H1 (cell line): ENCODE data around the gene TMEM106C. TPM values are rescaled to one million over a fixed set of nuclear protein-coding genes. Genes with fewer than 3 reads are reported as not detected.

Source experiments
- CTCF ChIA-PET: fragments of 300-600 bp; sonication (Branson Sonifier 250); formaldehyde crosslinking; loops from one replicate; lab custom pipeline; 2021; ENCODE audit not compliant: partially characterized antibody; lab: Charles Lee
- POLR2A ChIA-PET: fragments of 300-600 bp; sonication (Branson Sonifier 250); formaldehyde crosslinking; loops from one replicate; lab custom pipeline; 2021; ENCODE audit warnings: inconsistent platforms; ENCODE audit not compliant: partially characterized antibody; lab: Charles Lee
- DNase-seq, 2 experiments: peaks; one replicate each; pipeline versions ENCODE4 v3.0.0 to v3.0.0-alpha.2; 2010 to 2022; ENCODE audit warnings: low spot score in 2 of 2, low read depth in 1 of 2, mixed read lengths in 1 of 2
- FAIRE-seq: peaks from 2 replicates; lab custom pipeline; 2011; peaks lifted over from hg19 to GRCh38; lab: Jason Lieb, UNC
- H2AFZ ChIP-seq: 2 replicates; pipeline ENCODE4 v1.8.1; 2012; ENCODE audit warnings: low read length, inconsistent platforms
- H2AK5ac ChIP-seq: 2 replicates; pipeline ENCODE4 v1.6.1; 2013; ENCODE audit warnings: low read depth, low read length
- H2BK120ac ChIP-seq: replicated peaks from 2 replicates; pipeline ENCODE3; 2013; ENCODE audit warnings: low read depth, low read length, inconsistent platforms
- H2BK12ac ChIP-seq: 2 replicates; pipeline ENCODE4 v1.6.1; 2013; ENCODE audit warnings: low read depth, low read length
- H2BK15ac ChIP-seq: 2 replicates; pipeline ENCODE4 v1.6.1; 2013; ENCODE audit warnings: low read length
- H2BK20ac ChIP-seq: 2 replicates; pipeline ENCODE4 v1.6.1; 2013; ENCODE audit warnings: low read length
- H2BK5ac ChIP-seq: 2 replicates; pipeline ENCODE4 v1.6.1; 2013; ENCODE audit warnings: low read depth, low read length
- H3K14ac ChIP-seq: 2 replicates; pipeline ENCODE4 v1.6.1; 2013; ENCODE audit warnings: inconsistent platforms; ENCODE audit not compliant: insufficient read length
- H3K18ac ChIP-seq: 2 replicates; pipeline ENCODE4 v1.6.1; 2013; ENCODE audit warnings: low read length; ENCODE audit errors: extremely low read depth
- H3K23ac ChIP-seq: 2 replicates; pipeline ENCODE4 v1.6.1; 2013; ENCODE audit warnings: inconsistent platforms; ENCODE audit not compliant: insufficient read length
- H3K23me2 ChIP-seq: 2 replicates; pipeline ENCODE4 v1.6.1; 2013; ENCODE audit warnings: low read depth, low read length
- H3K27ac ChIP-seq: 2 replicates; pipeline ENCODE4 v1.6.1; 2011; ENCODE audit warnings: low read depth, low read length, inconsistent platforms
- H3K27me3 ChIP-seq, 4 experiments: replicated peaks in 1 of 4; 1 replicate in 1 of 4; 2 replicates in 3 of 4; pipeline versions ENCODE4 v1.6.1 to v1.8.1; 2011 to 2013; ENCODE audit warnings: low read length in 3 of 4, mild to moderate bottlenecking in 3 of 4, inconsistent platforms in 2 of 4, mixed read lengths in 2 of 4, moderate library complexity in 1 of 4; ENCODE audit not compliant: control insufficient read depth in 3 of 4, insufficient read depth in 3 of 4; ENCODE audit errors: extremely low read depth in 1 of 4
- H3K36me3 ChIP-seq, 4 experiments: 2 replicates each; pipeline versions ENCODE4 v1.6.1 to v1.8.1; 2011 to 2013; ENCODE audit warnings: mild to moderate bottlenecking in 4 of 4, low read length in 3 of 4, moderate library complexity in 2 of 4, control low read depth in 1 of 4, inconsistent platforms in 1 of 4; ENCODE audit not compliant: insufficient read depth in 4 of 4, control insufficient read depth in 2 of 4
- H3K4ac ChIP-seq: replicated peaks from 2 replicates; pipeline ENCODE3; 2013; ENCODE audit warnings: low read length, low read depth, mixed read lengths, inconsistent platforms; ENCODE audit not compliant: insufficient read length
- H3K4me1 ChIP-seq, 4 experiments: replicated peaks in 1 of 4; 1 replicate in 1 of 4; 2 replicates in 3 of 4; pipeline versions ENCODE4 v1.6.1 to v1.8.1; 2011 to 2013; ENCODE audit warnings: low read length in 3 of 4, inconsistent platforms in 2 of 4, mixed read lengths in 1 of 4; ENCODE audit not compliant: insufficient read depth in 4 of 4, control insufficient read depth in 3 of 4
- H3K4me2 ChIP-seq, 2 experiments: 2 replicates each; pipeline versions ENCODE4 v1.6.1 to v1.8.1; 2011 to 2013; ENCODE audit warnings: low read depth in 2 of 2, low read length in 2 of 2, control low read depth in 1 of 2, inconsistent platforms in 1 of 2, mild to moderate bottlenecking in 1 of 2; ENCODE audit not compliant: insufficient read depth in 1 of 2
- H3K4me3 ChIP-seq, 4 experiments: fragments of 200-600, 300-600 bp in 1 of 4; sonication (generic), shearing (Covaris generic), sonication (Bioruptor Twin) in 1 of 4; 2 replicates each; pipeline versions ENCODE4 v1.5.1 to v1.8.1; 2011 to 2016; ENCODE audit warnings: low read length in 4 of 4, low read depth in 3 of 4, control low read depth in 2 of 4, inconsistent platforms in 2 of 4, mild to moderate bottlenecking in 2 of 4, mixed read lengths in 1 of 4, moderate library complexity in 1 of 4; ENCODE audit not compliant: insufficient read depth in 2 of 4; ENCODE audit errors: extremely low read depth in 1 of 4
- H3K56ac ChIP-seq: replicated peaks from 2 replicates; pipeline ENCODE3; 2013; ENCODE audit warnings: low read depth, mild to moderate bottlenecking, mixed read lengths, low read length, inconsistent platforms; ENCODE audit not compliant: insufficient read length
- H3K79me1 ChIP-seq: 2 replicates; pipeline ENCODE4 v1.6.1; 2013; ENCODE audit warnings: low read depth, low read length, control low read depth
- H3K79me2 ChIP-seq, 2 experiments: 2 replicates each; pipeline versions ENCODE4 v1.6.1 to v1.8.1; 2012 to 2013; ENCODE audit warnings: low read length in 2 of 2, mild to moderate bottlenecking in 2 of 2, inconsistent platforms in 1 of 2; ENCODE audit not compliant: insufficient read depth in 2 of 2, control insufficient read depth in 1 of 2
- H3K9ac ChIP-seq, 4 experiments: replicated peaks in 1 of 4; 1 replicate in 1 of 4; 2 replicates in 3 of 4; pipeline versions ENCODE4 v1.6.1 to v1.8.1; 2011 to 2013; ENCODE audit warnings: low read depth in 3 of 4, low read length in 3 of 4, control low read depth in 2 of 4, mild to moderate bottlenecking in 2 of 4, moderate library complexity in 2 of 4, inconsistent platforms in 1 of 4; ENCODE audit errors: extremely low read depth in 1 of 4
- H3K9me3 ChIP-seq, 2 experiments: 2 replicates each; pipeline versions ENCODE4 v1.6.1 to v1.8.1; 2012 to 2013; ENCODE audit warnings: mild to moderate bottlenecking in 2 of 2, moderate library complexity in 2 of 2, control low read depth in 1 of 2, inconsistent platforms in 1 of 2, low read depth in 1 of 2, low read length in 1 of 2, mixed read lengths in 1 of 2; ENCODE audit not compliant: insufficient read depth in 2 of 2
- H4K20me1 ChIP-seq, 2 experiments: replicated peaks in 1 of 2; 2 replicates each; pipeline versions ENCODE3 to v1.8.1; 2011 to 2013; ENCODE audit warnings: inconsistent platforms in 2 of 2, low read length in 2 of 2, mild to moderate bottlenecking in 1 of 2; ENCODE audit not compliant: insufficient read depth in 2 of 2, control insufficient read depth in 1 of 2
- H4K5ac ChIP-seq: 2 replicates; pipeline ENCODE4 v1.6.1; 2013; ENCODE audit warnings: low read length, low read depth, mixed read lengths, inconsistent platforms; ENCODE audit not compliant: insufficient read length
- H4K8ac ChIP-seq: 2 replicates; pipeline ENCODE4 v1.8.0; 2013; ENCODE audit warnings: mild to moderate bottlenecking, moderate library complexity, low read length, inconsistent platforms; ENCODE audit not compliant: insufficient read depth; ENCODE audit errors: extremely low read depth
- H4K91ac ChIP-seq: replicated peaks from 2 replicates; pipeline ENCODE3; 2013; ENCODE audit warnings: low read length, mixed read lengths, inconsistent platforms; ENCODE audit not compliant: insufficient read length
- BRCA1 ChIP-seq: IDR thresholded peaks from 2 replicates; pipeline ENCODE4 v1.6.1; 2012; ENCODE audit warnings: low read depth, low read length, improper control_type of control experiment
- CTBP2 ChIP-seq: IDR thresholded peaks from 2 replicates; pipeline ENCODE4 v1.7.0; 2011; ENCODE audit warnings: borderline replicate concordance, mild to moderate bottlenecking, moderate library complexity, mixed read lengths, low read length; ENCODE audit not compliant: insufficient read depth, insufficient read length
- NRF1 ChIP-seq: IDR thresholded peaks from 2 replicates; pipeline ENCODE4 v1.6.1; 2011; ENCODE audit warnings: mild to moderate bottlenecking, low read depth, low read length, improper control_type of control experiment
- SIX5 ChIP-seq: IDR thresholded peaks from 2 replicates; pipeline ENCODE4 v1.6.1; 2011; ENCODE audit warnings: mild to moderate bottlenecking, low read depth, low read length
- ZNF274 ChIP-seq: IDR thresholded peaks from 2 replicates; pipeline ENCODE4 v1.7.0; 2012; ENCODE audit warnings: low read length, borderline replicate concordance; ENCODE audit errors: extremely low read depth
- WGBS, 2 experiments: shearing (Covaris generic) in 1 of 2; methylation state at CpG; one replicate each; pipeline versions ENCODE4 v1.1.6 to v1.1.7; 2013 to 2015; ENCODE audit warnings: low lambda C conversion rate in 2 of 2, mixed read lengths in 2 of 2, inconsistent platforms in 1 of 2, low coverage in 1 of 2, missing lambda C conversion rate in 1 of 2; ENCODE audit not compliant: insufficient replicate concordance in 2 of 2, insufficient coverage in 1 of 2, insufficient read length in 1 of 2; ENCODE audit errors: extremely low coverage in 1 of 2, missing lambda C conversion rate in 1 of 2; 5-methylcytosine and 5-hydroxymethylcytosine counted together
- polyA plus RNA-seq, 7 experiments: library from polyadenylated mRNA; depleted of rRNA in 3 of 7; stranded (reverse) in 5 of 7; unstranded in 2 of 7; fragments of >200 nt in 5 of 7; fragments of 200-250 nt in 2 of 7; gene quantifications; 1 replicate in 5 of 7; 2 replicates in 1 of 7; 4 replicates in 1 of 7; pipeline versions ENCODE4 v1.2.1 to v1.2.3, GENCODE V29; 2011 to 2013; ENCODE audit warnings: missing spikeins in 2 of 7, mixed read lengths in 2 of 7
- total RNA-seq: library from RNA; stranded (reverse); fragmentation: NEBNext Ultra II Directional; extraction: Animal tissue kit (Norgen Biotek cat#: 25700); gene quantifications from 2 replicates; pipeline ENCODE4 v1.2.1, GENCODE V29; 2021

The TMEM106C gene
- total and polyA plus RNA-seq, 2 of the 8 experiments (the other 6 are each of a cell fraction or from before 2014, with no cell fraction given) = 36.6 to 45.3 TPM

DNA sequence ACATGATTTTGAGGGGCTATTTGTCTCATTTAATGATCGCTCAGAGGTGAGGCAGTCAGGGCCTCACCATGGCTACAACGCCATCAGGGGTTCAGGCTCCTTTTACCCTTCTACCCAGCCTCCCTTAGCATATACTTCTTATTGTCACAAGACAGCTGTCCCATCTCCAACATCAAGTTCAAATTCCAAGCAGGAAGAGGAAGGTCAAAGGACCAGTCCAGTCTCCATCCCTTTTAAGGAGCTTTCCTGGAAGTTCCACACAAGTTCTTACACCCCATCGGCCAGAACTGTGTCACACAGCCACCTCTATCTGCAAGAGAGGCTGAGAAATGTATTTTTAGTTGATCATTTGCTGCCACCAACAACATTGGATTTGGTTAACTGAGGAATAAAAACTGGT, 8.3 kb upstream of the TMEM106C start:
- 93% methylated on average over 3 of the region's 3 CpGs; no CpG with 5 or more reads in 1 of the 2 experiments for WGBS, 2 experiments
- no peak overlapping the region for H3K27ac ChIP-seq
- no peak overlapping the region for H2BK15ac ChIP-seq
- H3K14ac ChIP-seq = no peak overlapping the region
- no peaks in the 10 kb centered on the region for H3K79me2 ChIP-seq
- H3K79me1 ChIP-seq = no peaks in the 10 kb centered on the region
- FAIRE-seq (no peak), DNase-seq (no peak)
- H2BK20ac ChIP-seq = no peak overlapping the region
- no peaks in the 10 kb centered on the region for H3K36me3 ChIP-seq
- no peak overlapping the region for H3K18ac ChIP-seq
- H3K4me1 ChIP-seq = no peaks in the 10 kb centered on the region; a peak in 2 of 7 replicates
- ChIA-PET CTCF (interaction anchor here (1.1 to 8.1 kb wide), 5 partner anchors 8 to 231 kb away, joined by 3 to 82 read pairs (median 3); partner anchors contain the start of genes TMEM106C and VDR), POLR2A (interaction anchor here (1.3 kb wide), 1 partner anchor 50 kb away, joined by 3 read pairs; the partner anchor contains the start of gene VDR)
- H3K4ac ChIP-seq = no peak overlapping the region
- no peak overlapping the region for H2BK5ac ChIP-seq
- H4K20me1 ChIP-seq = no peaks in the 10 kb centered on the region
- no peak overlapping the region for H4K91ac ChIP-seq
- peaks cover 18 to 20% of the 10 kb centered on the region in 2 experiments for H3K9me3 ChIP-seq
- no peak overlapping the region for H2BK12ac ChIP-seq
- no peak overlapping the region for H2BK120ac ChIP-seq
- no peak overlapping the region for H3K4me3 ChIP-seq
- H3K4me2 ChIP-seq = no peak overlapping the region
- H3K9ac ChIP-seq = no peak overlapping the region
- H4K5ac ChIP-seq = no peak overlapping the region
- H3K27me3 ChIP-seq = no peaks in the 10 kb centered on the region
- no peaks in the 10 kb centered on the region for H3K23me2 ChIP-seq
- H3K56ac ChIP-seq = no peak overlapping the region
- no peak overlapping the region for H4K8ac ChIP-seq
- H2AK5ac ChIP-seq = 0 out of 2 replicates have a peak overlapping the region, but pooled peaks have one; percentile 14
- no peak overlapping the region for H2AFZ ChIP-seq
- no peak overlapping the region for H3K23ac ChIP-seq
- TF ChIP-seq NRF1 (no peak), SIX5 (no peak), ZNF274 (no peak), BRCA1 (no peak), CTBP2 (no peak)
